HPDE6-E6E7 (cell line): ENCODE measurements around the gene ZAR1.

Source experiments
- DNase-seq: peaks from one replicate; pipeline ENCODE4 v3.0.0; 2011; ENCODE audit warnings: missing footprints; ENCODE audit errors: extremely low spot score

ZAR1 gene

DNA sequence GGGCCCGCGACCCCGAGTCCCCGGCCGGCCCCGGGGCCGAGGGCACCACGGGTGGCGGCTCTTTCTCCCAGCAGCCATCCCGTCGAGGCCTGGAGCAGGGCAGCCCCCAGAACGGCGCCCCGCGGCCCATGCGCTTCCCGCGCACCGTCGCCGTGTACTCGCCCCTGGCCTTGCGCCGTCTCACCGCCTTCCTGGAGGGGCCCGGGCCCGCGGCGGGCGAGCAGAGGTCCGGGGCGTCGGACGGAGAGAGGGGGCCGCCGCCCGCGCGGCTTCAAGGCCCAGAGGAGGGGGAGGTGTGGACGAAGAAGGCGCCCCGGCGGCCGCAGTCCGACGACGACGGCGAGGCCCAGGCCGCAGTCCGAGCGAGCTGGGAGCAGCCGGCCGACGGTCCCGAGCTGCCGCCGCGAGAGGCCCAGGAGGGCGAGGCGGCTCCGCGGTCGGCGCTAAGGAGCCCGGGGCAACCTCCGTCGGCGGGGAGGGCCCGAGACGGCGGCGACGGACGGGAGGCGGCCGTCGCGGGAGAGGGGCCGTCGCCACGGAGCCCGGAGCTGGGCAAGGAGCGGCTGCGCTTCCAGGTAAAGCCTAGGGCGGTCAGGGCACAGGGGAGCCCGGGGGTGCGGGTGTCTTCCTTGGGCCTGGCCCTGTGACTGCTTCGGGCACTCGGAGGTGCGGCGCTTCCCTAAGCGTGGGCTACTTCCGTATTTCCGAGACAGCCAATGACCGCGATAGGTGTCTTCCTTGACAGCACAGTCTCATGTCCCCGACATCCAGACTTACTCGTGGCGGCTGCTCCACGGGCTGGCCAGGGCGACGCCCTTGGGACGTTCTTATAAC lies 845 bp downstream of the ZAR1 start:
- no peak for DNase-seq

DNA sequence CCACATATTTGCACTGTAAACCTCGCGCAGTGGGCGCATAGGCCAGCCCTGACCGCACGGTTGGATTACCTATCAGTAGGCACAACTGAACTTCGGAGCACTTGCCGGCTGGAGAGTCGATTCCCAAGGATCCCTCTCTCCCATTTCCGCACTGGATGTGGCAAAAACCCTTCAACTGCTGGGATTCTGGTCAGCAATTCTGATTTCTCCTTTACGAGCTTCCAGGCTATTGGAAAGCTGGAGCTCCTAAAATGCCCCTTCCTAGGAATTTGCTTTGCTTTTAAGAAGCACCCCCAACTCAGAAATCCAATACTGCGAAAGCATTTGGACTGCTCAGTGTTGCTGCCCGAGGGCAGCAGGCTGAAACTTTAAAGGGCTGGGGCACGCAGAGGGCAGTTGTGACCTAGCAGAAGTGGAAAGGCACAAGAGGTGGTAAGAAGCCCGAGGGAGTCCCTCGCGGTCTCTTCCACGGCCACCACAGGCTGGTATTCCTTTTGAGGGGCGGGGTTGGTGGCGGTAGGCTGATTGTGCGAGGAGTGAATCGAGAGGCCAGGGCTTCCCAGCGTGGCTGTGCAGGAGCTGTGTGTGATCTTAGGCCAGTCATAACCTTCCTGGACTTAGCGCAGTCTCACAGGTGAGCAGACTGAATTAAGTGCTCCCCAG lies 1.6 kb downstream of the ZAR1 start:
- no peak for DNase-seq

DNA sequence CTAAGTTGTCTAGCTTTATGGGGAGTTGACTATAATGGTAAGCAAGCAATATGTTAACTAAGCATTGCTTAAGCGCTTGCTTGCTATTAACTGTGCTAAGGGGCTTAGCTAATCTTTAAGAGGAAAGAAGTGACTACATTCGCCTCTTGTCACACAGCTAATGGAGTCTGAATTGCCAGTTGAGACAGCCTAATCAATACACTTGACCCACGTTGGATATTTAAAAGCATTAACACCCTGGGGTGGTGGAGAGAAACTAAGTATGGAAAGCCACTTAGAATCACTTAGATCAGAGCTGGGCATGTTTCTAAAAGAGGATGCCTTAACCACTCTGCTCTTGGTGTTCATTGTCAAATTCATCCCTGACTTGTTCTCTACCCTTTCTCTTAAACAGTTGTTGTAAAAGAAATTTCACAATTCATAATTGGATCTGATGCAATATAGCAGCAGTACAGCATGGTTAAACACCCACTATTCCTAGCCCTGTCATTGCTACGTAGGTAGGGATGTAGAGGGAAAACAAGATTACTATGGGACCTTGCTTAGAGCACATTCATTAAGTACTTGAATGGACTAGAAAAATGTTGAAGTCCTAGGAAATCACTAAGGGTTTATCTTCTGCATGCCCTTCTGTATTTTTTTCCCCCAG lies 3.5 kb downstream of the ZAR1 start:
- DNase-seq = no peak

DNA sequence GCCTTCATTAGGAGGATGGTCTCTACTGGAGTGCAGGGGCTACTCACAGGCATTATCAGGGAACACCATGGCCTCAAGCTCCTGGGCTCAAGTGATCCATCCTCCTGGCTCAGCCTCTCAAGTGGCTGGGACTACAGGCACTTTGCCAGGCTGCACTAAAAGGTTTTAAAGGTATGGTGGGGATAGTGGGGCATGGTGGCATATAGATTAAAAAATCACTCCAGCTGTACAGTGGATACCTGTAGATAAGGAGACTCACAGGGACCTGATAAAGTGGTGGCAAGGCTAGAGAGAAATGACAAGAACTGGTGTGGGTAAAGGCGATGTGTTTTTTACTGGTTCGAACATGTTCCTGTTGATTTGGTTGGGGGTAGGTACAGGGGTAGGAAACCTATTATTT lies 5.9 kb downstream of the ZAR1 start:
- no peak for DNase-seq

DNA sequence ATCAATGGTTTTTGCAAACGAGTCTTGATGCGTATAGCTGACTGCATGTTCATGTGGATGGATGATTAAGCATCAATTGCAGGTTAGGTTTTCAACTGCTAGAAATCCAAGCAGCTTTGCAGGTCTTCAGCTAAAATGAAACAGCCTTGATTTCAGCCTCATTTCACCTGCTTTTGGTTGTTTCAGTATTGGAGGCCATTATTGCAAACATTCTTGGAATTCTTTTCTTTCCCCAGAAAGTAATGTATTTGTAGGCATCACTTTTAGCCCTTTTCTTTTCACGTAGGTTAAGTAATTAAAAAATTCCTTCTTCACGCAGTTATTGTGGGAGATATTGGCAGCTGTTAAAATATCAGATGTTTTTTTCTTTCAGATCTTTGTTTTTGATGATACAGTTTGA lies 8.8 kb downstream of the ZAR1 start:
- DNase-seq = no peak

DNA sequence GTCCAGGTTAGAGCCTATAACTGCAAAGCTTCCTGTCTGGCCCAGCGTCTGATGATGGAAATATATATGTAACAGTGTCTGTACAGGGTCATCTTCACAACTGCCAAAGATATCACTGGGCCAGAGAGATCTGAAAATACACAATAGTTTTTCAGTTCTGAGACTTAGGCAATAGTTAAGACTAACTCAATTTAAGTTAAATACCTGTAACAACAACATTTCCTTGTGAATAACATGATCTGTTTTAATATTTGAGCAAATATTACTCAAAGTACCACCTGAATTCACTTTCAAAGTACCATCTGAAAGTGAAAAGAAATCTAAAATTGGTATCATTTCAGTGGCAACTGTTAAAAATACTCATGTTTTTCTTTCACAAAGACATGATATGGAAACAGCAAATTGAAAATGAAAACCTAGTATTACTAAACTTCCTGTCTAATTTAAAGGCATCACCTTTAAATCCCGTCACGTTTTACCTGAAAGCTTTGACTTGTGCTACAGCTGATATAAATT lies 9.6 kb downstream of the ZAR1 start:
- DNase-seq = no peak

DNA sequence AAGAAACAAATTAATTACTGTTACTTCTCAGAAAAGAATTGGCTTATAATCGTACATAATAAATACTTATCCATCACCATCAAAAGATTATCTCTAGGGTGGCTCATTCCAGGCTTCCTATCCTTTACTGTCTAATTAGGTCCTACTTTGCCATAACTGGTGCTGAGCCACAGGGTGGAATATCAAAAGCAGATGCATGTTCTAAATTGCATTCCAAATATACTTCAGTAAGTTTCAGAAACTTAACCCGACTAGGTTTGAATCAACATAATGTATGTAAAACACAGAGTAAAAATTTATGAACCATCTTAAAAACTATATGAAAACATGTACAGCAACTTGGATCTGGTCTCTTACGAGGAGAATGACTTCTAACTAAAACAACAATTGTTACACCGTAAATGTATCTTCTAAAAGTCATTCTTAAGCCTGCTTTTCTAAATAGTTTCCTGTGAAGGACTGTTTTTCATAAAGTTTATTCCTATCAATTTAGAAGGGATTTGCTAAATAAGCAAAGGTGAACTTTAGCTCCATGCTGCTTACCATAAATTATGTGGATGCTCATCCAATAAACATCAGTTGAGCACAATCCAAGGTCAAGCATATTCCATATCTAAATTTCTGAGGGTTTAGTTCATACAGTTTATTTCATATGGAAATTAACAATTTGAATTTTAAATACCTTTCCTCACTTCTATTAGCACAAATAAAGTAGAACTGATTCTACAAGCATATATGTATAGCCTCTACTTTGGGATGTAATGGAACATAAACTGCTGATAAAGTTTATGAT lies 13.4 kb downstream of the ZAR1 start:
- DNase-seq = no peak

DNA sequence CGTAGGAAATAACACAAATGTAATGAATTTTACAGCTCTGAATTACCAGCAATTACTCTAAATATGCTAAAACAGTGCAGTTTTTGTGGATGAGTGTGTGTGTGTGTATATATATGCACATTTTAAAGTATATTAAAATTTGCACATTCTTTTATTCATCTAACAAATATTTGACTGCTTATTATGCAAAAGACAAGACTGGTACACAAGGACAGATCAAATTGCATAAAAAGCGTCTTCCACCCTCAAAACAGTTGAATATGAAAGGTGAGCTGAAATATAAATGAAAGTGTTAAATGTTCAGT lies 13.9 kb downstream of the ZAR1 start:
- DNase-seq = no peak

DNA sequence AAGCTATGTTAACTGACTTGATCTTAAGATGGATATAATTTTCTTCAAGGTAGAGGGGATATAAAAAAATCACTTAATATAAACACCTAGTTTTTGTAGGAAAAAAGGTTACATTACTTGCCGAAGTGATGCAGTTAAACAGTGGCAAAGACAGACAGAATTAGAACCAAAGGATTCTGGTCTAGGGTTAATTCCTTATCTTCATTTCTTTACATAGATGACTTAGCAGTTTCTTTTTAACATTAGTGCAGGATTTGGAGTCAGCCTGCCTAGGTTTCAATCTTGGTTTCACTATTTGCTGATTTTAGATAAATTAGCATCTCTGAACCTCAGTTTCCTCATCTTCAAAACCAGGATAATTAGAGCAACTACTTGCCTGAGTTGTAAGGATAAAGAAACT lies 14.3 kb downstream of the ZAR1 start:
- no peak for DNase-seq

DNA sequence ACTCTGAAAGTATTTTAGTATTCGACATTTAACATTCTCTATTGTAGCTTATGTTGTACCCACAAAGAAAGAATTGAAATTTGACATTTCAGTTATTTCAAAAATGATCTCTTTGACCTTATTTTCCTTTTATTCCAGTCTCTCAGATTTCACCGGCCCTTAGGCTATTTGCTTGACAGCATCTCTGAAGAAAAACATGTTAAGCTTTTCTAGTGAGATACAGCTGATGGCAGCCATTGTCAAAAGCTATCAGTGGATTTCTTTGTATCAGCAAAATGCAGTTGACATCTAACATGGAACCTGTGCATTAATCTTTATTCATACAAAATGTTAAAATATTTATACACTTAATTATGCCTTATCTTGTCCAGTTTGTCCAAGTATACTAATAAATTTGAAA lies 16.7 kb downstream of the ZAR1 start:
- no peak for DNase-seq

DNA sequence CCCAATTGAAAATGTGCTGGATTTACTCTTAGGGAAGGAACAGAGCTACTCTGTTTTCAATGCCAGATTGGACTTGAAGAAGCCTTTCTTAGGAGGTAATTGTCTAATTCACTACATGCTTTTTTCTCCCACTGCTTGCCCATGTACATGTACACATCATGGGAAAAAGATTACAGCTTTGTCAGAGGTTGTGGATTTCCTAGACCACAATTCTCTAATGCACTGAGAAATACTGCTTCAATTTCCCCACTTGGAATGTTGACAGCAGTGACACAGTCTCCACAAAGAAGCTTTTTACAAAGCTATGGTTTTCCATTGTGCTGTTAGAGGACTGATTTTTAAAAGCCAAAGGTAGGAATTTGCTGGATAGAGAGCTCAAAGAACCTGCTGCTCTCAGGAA lies 19.5 kb downstream of the ZAR1 start:
- DNase-seq = no peak

DNA sequence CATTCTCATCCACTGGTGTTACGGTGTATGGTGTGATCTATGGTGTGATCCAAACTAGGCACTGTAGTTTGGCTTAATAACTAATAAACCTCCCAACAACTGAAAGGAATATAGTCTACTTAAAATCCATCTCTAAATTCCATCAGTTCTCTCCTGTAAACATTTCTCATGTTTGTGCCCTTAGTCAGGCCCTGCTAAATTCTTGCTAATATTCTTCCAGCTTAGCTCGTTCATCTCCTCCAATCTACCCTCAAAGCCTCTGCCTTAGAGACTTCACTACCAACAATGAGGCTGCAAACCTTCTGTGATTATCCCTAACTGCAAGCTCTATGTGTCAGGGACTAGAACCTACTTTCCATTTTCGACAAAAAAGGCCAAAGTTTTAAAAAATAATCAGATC lies 28.1 kb downstream of the ZAR1 start:
- DNase-seq = no peak

DNA sequence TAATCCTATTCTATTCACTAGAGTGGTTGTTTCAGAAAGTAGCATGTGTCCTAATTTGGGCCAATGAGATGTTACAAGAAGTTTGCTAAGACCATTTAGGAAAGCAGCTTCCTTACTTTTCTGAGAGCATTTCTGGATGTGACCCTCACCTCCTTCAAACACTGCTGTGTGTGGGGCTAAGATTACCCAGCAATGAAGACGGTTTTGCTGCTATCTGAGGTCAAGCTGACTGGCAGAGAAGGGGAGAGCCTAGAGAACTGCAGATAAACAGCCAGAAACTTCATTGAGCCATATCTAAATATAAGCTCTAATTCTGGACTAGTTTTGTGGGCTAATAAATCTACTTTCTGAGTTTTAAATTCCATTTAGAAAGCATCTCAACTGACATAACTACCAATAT lies 36.4 kb downstream of the ZAR1 start:
- no peak for DNase-seq

DNA sequence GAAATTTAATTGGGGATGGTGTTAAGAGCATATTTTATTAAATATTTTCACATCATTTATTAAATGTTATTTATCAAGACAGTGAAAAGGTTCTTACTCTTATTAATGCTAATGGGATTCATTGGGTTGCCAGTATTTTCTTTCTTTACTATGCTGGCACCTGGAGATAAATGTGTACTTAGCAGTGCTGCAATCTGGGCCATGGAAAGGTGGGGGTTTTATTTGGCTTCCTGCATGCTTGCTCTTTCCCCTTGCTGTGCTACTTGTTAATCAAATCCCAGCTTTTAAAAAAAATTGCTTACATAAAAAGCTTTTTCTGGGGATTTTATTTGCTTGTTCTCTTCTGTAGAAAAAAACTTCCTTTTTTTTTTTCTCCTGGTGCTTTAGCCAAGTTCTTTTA lies 48.3 kb downstream of the ZAR1 start:
- DNase-seq = no peak

DNA sequence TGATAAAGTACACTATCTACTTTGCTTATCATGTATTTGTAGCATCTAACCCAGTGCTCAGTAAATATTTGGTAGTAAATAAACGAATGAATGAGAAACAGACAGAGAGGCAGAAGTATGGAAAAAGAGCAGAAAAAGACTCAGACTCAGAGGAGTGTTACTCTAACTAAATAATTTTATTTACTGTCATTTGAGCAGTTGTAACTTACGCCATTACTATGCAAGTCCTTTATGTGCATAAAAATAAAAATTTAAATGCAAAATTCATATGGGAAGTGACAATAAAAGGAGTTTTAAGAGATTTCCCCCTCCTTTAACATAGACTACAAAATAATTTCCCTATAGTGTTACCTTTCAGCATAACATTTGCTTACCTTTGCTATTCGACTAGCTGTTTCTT lies 49.5 kb downstream of the ZAR1 start:
- DNase-seq = no peak

DNA sequence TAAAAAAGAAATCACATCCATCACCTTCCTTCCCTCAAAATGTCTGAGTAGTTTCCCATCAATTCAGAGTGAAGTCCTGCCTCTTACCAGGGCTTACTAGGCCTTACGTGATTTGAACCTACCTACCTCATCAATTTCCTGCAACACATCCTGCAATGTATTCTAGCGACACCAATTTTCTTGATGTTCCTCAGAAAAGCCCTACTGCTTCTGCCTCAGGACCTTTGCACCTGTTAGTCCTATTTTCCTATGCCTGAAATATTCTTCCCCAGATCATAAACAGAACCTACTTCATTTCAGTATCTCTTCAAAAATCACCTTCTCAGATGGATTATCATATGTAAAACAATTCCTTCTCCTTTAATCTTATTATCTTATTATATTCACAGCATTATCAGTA lies 52.8 kb downstream of the ZAR1 start:
- no peak for DNase-seq

DNA sequence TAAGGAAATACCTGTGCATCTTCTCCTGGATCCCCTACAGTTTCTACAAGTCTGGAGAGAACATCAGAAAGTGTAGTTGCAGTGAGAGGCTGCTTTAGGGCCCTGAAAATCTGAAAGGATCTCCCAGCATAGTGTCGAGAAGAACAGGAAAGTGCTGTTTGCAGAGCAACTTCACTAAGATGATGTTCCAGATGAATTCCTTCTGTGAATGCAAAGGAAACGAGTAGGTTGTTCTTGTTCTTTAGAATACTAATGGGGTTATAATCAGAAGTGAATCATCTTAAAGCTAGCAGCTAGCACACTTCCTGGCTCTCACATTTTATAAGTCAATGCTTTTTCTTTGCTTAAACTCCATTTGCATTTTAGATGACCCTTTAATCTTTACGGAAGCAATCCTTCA lies 53.7 kb downstream of the ZAR1 start:
- DNase-seq = no peak
